Cardiac muscle cell (in vitro differentiated cells and primary cell): ENCODE data around the gene PHKB. TPM values are rescaled to one million over a fixed set of nuclear protein-coding genes. Genes with fewer than 3 reads are reported as not detected.
"Not testable (repeated sequence)": the region's sequence is repeated elsewhere in the genome, so short reads cannot be mapped to it uniquely, and the experiment has no call there.

Source experiments
- DNase-seq, 2 donors: peaks; one replicate each; pipeline versions ENCODE4 v3.0.0 to v3.0.0-alpha.2; 2010 to 2017; ENCODE audit warnings: low read depth in 1 of 2, low spot score in 1 of 2
- H3K27ac ChIP-seq: fragments of 200-600 bp; sonication (generic); 2 replicates; pipeline ENCODE4 v1.5.1; 2016
- H3K27me3 ChIP-seq: fragments of 200-600 bp; sonication (generic); 2 replicates; pipeline ENCODE4 v1.6.0; 2016; ENCODE audit warnings: control low read depth
- H3K36me3 ChIP-seq: fragments of 200-600 bp; sonication (generic); 2 replicates; pipeline ENCODE4 v1.5.1; 2016; ENCODE audit warnings: control low read depth
- H3K4me1 ChIP-seq: fragments of 200-600 bp; sonication (generic); 2 replicates; pipeline ENCODE4 v1.8.1; 2017; ENCODE audit warnings: low read depth, mild to moderate bottlenecking, mixed run types
- H3K4me3 ChIP-seq: fragments of 200-600 bp; sonication (generic); 2 replicates; pipeline ENCODE4 v1.5.1; 2016; ENCODE audit warnings: mild to moderate bottlenecking
- H3K9me3 ChIP-seq: fragments of 200-600 bp; sonication (generic); 2 replicates; pipeline ENCODE4 v1.5.1; 2017; ENCODE audit warnings: low read depth, mild to moderate bottlenecking, control low read depth
- polyA plus RNA-seq: library from polyadenylated mRNA; unstranded; fragments of >200 nt; fragmentation: Nextera tagmentation; extraction: Ambion mirVana; gene quantifications from 2 replicates; pipeline ENCODE4 v1.2.1, GENCODE V29; 2016
- total RNA-seq: library from RNA; depleted of rRNA; stranded (reverse); fragments of >200 nt; gene quantifications from 2 replicates; pipeline ENCODE4 v1.2.3, GENCODE V29; 2016
- TF ChIP-seq, protein P1 (sequence below): IDR thresholded peaks from 2 replicates; pipeline ENCODE4 v1.5.1; 2012; ENCODE audit warnings: low read depth, mild to moderate bottlenecking, low read length

PHKB gene
- total and polyA plus RNA-seq, 2 experiments from 2014 or later = 84.2 to 107 TPM

DNA sequence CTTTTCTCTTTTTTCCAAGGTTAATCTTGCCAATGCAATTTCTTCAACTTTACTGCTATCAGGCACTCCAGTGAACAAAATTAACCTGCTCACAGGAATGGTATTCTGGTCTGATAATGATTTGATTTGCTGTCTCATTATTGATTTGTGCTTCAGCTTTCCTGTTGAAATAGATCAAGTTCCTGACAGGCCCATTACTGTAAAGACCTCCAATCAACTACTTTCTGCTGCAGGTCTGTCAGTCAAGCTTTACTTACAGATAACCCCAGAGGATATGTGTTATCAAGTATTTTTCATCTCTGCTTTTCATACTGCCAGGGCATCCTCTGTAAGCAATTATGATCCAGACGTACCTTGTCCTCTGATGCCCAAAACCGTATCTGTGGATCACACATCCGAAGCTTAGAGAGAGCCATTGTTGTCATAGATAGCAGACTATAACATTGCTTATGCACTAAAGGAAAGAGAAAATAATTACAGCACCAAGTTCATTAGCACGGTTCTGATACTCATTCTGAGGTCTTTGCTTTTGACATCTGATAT lies 215.6 kb downstream of the PHKB start:
- no peaks in the 10 kb centered on the region for H3K27me3 ChIP-seq
- DNase-seq = no peak
- H3K9me3 ChIP-seq = no peaks in the 10 kb centered on the region

DNA sequence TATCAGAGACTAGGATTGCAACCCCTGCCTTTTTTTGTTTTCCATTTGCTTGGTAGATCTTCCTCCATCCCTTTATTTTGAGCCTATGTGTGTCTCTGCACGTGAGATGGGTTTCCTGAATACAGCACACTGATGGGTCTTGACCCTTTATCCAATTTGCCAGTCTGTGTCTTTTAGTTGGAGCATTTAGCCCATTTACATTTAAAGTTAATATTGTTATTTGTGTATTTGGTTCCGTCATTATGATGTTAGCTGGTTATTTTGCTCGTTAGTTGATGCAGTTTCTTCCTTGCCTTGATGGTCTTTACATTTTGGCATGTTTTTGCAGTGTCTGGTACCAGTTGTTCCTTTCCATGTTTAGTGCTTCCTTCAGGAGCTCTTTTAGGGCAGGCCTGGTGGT lies 220.4 kb downstream of the PHKB start:
- DNase-seq, H3K27me3 ChIP-seq, H3K9me3 ChIP-seq, H3K27ac ChIP-seq, H3K4me3 ChIP-seq, H3K36me3 ChIP-seq, H3K4me1 ChIP-seq: not testable (repeated sequence)

More for the DNA sequence above, 215.6 kb downstream of the PHKB start:
- H3K36me3 ChIP-seq = peaks cover 20% of the 10 kb centered on the region
- H3K4me3 ChIP-seq = no peak overlapping the region
- H3K4me1 ChIP-seq = no peaks in the 10 kb centered on the region
- H3K27ac ChIP-seq = no peak overlapping the region
- TF ChIP-seq, protein P1, sequence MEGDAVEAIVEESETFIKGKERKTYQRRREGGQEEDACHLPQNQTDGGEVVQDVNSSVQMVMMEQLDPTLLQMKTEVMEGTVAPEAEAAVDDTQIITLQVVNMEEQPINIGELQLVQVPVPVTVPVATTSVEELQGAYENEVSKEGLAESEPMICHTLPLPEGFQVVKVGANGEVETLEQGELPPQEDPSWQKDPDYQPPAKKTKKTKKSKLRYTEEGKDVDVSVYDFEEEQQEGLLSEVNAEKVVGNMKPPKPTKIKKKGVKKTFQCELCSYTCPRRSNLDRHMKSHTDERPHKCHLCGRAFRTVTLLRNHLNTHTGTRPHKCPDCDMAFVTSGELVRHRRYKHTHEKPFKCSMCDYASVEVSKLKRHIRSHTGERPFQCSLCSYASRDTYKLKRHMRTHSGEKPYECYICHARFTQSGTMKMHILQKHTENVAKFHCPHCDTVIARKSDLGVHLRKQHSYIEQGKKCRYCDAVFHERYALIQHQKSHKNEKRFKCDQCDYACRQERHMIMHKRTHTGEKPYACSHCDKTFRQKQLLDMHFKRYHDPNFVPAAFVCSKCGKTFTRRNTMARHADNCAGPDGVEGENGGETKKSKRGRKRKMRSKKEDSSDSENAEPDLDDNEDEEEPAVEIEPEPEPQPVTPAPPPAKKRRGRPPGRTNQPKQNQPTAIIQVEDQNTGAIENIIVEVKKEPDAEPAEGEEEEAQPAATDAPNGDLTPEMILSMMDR = no peak

DNA sequence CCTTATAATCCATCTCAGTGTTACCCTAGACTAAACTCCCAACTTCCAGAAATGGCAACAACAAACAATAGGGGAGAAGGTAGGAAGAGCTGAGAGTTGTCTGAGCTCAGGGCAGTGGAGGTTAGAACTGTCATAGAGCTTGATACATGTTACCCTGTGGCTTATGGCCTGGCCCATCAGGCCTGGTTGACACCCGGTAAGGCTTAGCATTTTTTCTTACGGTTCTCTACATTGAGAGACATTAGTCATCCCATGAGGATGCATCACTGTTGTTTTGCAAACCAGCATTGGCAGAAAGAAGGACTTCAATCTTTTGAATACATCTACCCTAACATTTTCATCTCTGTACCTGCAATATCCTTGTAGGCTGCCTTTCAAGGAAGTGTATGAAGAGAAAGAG lies 226.6 kb downstream of the PHKB start:
- no peak for DNase-seq
- Histone ChIP-seq H3K36me3 (peaks cover 28% of the 10 kb centered on the region), H3K4me3 (no peak overlapping the region), H3K4me1 (no peaks in the 10 kb centered on the region), H3K27me3 (no peaks in the 10 kb centered on the region), H3K9me3 (no peaks in the 10 kb centered on the region), H3K27ac (no peak overlapping the region)
- TF ChIP-seq, protein P1 = no peak

DNA sequence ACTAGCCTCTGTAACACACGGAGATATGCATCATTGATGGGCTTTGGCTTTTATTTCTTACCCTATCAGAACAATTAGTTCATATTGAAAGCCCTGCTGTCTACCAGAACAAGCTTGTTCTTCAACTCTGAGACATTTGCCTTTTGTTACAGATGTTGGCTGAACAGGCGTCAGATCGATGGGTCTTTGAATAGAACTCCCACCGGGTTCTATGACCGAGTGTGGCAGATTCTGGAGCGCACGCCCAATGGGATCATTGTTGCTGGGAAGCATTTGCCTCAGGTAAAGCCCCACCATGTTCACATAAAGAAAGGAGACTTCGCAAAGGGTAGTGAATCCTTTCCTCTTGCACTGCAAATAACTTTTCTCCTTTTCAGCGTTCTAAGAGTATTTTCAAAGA lies 232.1 kb downstream of the PHKB start:
- TF ChIP-seq, protein P1 = no peak

DNA sequence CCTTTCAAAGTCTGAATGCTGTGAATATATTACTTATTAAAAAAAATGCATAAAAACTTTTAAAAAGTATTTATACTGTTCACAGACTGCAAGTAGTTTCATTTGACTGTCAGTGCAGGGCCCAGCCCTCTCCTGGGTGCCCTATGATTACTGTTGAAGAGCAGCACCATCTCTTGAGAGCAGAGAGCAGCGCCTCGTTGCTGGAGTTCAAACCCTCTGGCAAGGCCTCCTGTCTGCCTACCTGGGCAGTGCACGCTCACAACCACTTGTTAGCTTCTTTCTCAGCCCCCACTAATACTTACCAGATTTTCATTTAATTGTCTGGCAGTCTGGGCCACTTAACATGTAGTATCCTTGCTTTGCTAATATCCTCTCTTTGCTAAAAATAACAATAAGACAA lies 233.4 kb downstream of the PHKB start:
- Histone ChIP-seq H3K36me3 (peaks cover 75% of the 10 kb centered on the region), H3K27me3 (no peaks in the 10 kb centered on the region), H3K4me1 (no peaks in the 10 kb centered on the region), H3K27ac (no peak overlapping the region), H3K4me3 (no peak overlapping the region), H3K9me3 (no peaks in the 10 kb centered on the region)
- TF ChIP-seq, protein P1 = no peak
- no peak for DNase-seq

More for the DNA sequence above, 232.1 kb downstream of the PHKB start:
- Histone ChIP-seq H3K9me3 (no peaks in the 10 kb centered on the region), H3K4me3 (no peak overlapping the region), H3K27ac (no peak overlapping the region), H3K27me3 (no peaks in the 10 kb centered on the region), H3K4me1 (no peaks in the 10 kb centered on the region), H3K36me3 (peaks cover 76% of the 10 kb centered on the region)
- no peak for DNase-seq

DNA sequence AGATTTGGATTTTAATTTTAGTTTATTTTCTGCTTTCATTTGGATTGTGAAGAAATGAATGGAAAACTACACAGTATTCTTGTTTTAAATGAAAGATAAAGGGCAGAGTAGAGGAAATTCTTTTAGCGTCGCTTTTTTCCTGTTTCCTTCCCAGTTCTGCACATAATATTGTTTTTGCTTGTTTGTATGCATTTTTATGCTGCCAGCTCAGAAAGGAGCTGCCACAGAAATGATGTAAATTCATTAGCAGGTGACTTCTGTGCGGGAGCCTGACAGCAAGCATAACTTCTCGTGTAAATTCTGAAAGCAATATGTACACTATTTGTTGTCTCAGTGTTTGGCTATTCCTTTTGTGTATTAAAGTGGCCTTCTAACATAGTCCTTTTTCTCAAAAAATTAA lies 234.6 kb downstream of the PHKB start:
- Histone ChIP-seq H3K4me1 (no peaks in the 10 kb centered on the region), H3K27me3 (no peaks in the 10 kb centered on the region), H3K9me3 (no peaks in the 10 kb centered on the region), H3K27ac (no peak overlapping the region), H3K4me3 (no peak overlapping the region), H3K36me3 (peaks cover 71% of the 10 kb centered on the region)
- TF ChIP-seq, protein P1 = no peak
- no peak for DNase-seq
